ENCODE measurements around the gene ANO10. TPM values are rescaled to one million over a fixed set of nuclear protein-coding genes. Genes with fewer than 3 reads are reported as not detected.

ANO10 gene
- polyA plus RNA-seq, 3 donors = 32.4 to 41.3 (median 38.8) TPM

DNA sequence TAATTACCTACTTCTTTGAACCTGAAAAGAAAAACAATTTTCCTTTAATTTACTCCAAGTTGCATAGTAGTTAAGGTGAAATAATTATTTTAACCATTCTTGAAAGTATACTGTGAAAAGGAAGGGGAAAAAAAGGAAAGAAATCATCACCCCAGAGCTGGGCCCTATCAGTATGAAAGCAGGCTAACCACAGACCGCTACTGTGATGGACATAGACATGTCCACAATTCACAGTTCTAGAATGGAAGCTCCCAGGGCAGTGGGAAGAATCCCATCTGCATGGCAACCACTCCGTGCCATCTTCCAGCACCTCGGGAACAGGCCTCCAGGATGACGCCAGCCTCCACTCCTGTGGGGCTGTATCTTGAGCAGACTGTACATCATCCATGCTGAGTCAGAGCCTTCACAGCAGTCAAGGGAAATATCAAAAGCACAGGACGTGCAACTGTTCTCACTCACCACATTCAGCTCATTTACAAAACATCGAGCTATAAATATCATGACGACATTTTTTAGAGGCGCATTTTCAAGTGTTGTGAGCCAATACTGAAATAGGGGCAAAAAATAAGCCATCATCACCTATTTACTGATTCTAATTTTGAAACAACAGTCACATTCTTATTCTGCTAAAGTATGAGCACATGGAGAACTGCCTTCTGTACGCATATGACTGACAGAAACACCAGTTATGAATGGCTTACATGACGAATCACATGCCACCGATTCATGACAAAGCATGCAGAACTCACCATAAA is 215.7 kb downstream of the ANO10 start:
- no peak for DNase-seq (ENCODE audit: extremely low read depth in 1 of 11, low read depth in 9 of 11, low spot score in 4 of 11)

GRCh38 chr3:43400781-43401730 is 220.8 kb downstream of the ANO10 start:
- no peak for DNase-seq (ENCODE audit: extremely low read depth in 1 of 11, low read depth in 9 of 11, low spot score in 4 of 11)

DNA sequence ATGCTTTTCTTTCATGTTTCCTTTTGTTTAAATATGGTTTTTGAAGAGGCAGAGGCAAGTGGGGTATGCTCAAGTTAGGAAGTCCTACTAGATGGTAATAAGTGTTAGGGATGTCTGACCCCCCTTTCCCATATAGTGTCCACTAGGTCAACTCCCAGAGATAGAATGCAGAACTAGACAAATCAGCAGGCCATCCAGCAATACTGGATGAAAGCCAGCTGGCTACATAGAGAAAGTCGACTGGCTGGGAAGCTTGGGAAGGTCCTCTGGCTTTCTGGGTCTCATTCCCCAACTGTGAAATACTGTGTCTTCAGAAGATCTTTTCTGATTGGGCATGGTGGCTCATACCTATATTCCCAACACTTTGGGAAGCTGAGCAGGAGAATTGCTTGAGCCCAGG is 221.6 kb downstream of the ANO10 start:
- no peak for DNase-seq (ENCODE audit: extremely low read depth in 1 of 11, low read depth in 9 of 11, low spot score in 4 of 11)

DNA sequence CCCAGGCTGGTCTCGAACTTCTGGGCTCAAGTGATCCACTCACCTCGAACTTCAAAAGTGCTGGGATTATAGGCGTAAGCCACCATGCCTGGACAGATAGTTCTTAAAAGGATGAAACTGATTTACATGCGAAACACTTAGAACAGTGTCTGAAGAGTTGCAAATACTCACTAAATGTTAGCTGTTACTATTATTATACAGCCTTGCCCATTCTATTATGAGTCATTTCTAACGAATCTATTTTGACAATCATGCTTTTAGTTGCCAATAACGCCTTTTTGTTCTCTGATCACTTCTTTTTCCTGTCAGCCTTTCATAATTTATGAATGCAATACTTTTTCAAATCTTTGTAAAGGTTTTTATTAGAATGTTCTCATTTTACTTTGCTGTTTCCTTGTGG is 222.8 kb downstream of the ANO10 start:
- DNase-seq (ENCODE audit: extremely low read depth in 1 of 11, low read depth in 9 of 11, low spot score in 4 of 11) = no peak

DNA sequence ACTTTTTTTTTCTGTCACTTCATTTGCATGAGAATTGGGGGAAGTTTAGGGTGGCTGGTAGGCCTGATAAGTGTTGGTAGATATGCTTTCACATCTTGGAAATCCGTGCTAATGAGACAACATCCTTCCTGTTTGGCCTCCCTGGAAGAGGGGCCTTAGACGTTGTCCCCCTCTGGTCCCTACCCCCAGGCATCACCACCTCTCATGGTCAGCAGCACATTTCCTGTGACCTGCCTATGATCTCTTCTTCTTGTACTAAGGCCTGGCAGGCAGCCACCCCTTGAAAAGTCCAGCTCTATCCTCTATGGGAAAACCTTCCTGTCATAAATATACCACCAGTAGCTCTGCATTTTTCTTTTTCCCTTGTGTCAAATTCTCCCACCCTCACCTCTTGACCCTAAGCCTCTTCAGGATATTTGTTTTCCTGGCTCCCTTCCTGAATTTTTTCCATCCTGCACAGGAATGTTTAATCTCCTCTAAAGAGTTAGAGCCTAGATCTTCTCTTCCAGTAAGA is 227.7 kb downstream of the ANO10 start:
- peak in 3 of 11 donors; percentile 37 to 56 (median 42) for DNase-seq (ENCODE audit: extremely low read depth in 1 of 11, low read depth in 9 of 11, low spot score in 4 of 11)

- DNase-seq (ENCODE audit: extremely low read depth in 1 of 11, low read depth in 9 of 11, low spot score in 4 of 11) = no peak
These were observed 230.2 kb downstream of the ANO10 start for GRCh38 chr3:43391621-43392020.

GRCh38 chr3:43390255-43390588 is 231.6 kb downstream of the ANO10 start:
- no peak for DNase-seq (ENCODE audit: extremely low read depth in 1 of 11, low read depth in 9 of 11, low spot score in 4 of 11)

- DNase-seq (ENCODE audit: extremely low read depth in 1 of 11, low read depth in 9 of 11, low spot score in 4 of 11) = no peak
These were observed 232.2 kb downstream of the ANO10 start for GRCh38 chr3:43389388-43390254.

GRCh38 chr3:43388915-43389314 is 232.9 kb downstream of the ANO10 start:
- DNase-seq (ENCODE audit: extremely low read depth in 1 of 11, low read depth in 9 of 11, low spot score in 4 of 11) = no peak

- DNase-seq (ENCODE audit: extremely low read depth in 1 of 11, low read depth in 9 of 11, low spot score in 4 of 11) = no peak
These were observed 233.6 kb downstream of the ANO10 start for GRCh38 chr3:43388175-43388574.

- DNase-seq (ENCODE audit: extremely low read depth in 1 of 11, low read depth in 9 of 11, low spot score in 4 of 11) = no peak
These were observed 242.5 kb downstream of the ANO10 start for GRCh38 chr3:43379343-43379742.

- DNase-seq (ENCODE audit: extremely low read depth in 1 of 11, low read depth in 9 of 11, low spot score in 4 of 11) = no peak
These were observed 243.5 kb downstream of the ANO10 start for GRCh38 chr3:43378066-43378935.

- DNase-seq (ENCODE audit: extremely low read depth in 1 of 11, low read depth in 9 of 11, low spot score in 4 of 11) = peak in 2 of 11 donors; percentile 24 to 42
These were observed 248.3 kb downstream of the ANO10 start for GRCh38 chr3:43373560-43373928.

GRCh38 chr3:43372809-43373559 is 248.8 kb downstream of the ANO10 start:
- peak in 5 of 11 donors; percentile 28 to 63 (median 45) for DNase-seq (ENCODE audit: extremely low read depth in 1 of 11, low read depth in 9 of 11, low spot score in 4 of 11)

DNA sequence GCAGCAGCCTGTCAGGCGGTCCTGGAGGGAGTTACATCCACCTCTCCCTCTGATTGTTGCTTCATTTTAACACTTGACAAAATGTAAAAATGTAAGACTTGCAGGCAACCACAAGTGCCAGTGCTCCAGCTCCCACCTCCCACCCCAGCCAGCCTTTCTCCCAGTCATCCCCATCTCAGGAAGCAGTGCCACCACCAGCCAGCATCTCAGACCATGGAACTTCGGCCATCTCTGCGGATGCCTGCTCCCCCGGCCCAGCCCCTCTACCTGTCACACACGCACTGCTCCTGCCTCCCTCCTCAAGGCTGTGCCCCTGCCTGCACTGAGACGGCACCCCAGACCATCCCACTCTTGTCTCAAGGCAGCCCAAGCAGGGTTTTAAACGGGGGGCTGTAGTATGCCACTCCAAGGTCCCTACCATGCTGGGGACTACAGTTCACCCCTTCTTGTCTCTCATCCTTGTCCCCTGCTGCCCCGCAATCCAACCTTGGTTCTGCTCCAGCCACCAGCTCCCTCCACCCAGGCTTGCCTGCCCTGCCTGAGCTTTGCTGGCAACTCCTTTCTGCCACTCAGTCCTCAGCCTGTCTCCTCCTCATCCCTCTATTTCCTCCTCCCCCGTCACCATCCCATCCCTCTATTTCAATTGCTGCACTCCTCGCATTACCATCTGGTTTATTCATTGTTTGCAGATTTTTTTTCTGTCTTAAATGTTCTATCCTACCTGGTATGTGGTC is 249.6 kb downstream of the ANO10 start:
- no peak for DNase-seq (ENCODE audit: extremely low read depth in 1 of 11, low read depth in 9 of 11, low spot score in 4 of 11)

GRCh38 chr3:43371494-43371893 is 250.3 kb downstream of the ANO10 start:
- DNase-seq (ENCODE audit: extremely low read depth in 1 of 11, low read depth in 9 of 11, low spot score in 4 of 11) = no peak
